ENCODE results near the gene NOC2L.
A peak's percentile ranks its signal among the peaks of the same experiment; 100 is the strongest.
"Not testable (repeated sequence)": the region's sequence is repeated elsewhere in the genome, so short reads cannot be mapped to it uniquely, and the experiment has no call there.

The NOC2L gene

GRCh38 chr1:904310-904950 lies 54.6 kb downstream of the NOC2L start:
- peak; percentile 81 for DNase-seq (ENCODE audit: low read depth)

- no peak for DNase-seq (ENCODE audit: low read depth)
These were observed 55.3 kb downstream of the NOC2L start for GRCh38 chr1:903721-904271.

GRCh38 chr1:903305-903704 lies 55.8 kb downstream of the NOC2L start:
- DNase-seq (ENCODE audit: low read depth) = no peak

GRCh38 chr1:902802-903201 lies 56.3 kb downstream of the NOC2L start:
- DNase-seq (ENCODE audit: low read depth) = no peak

GRCh38 chr1:901108-901859 lies 57.8 kb downstream of the NOC2L start:
- DNase-seq (ENCODE audit: low read depth) = no peak

GRCh38 chr1:899636-900317 lies 59.3 kb downstream of the NOC2L start:
- DNase-seq (ENCODE audit: low read depth) = no peak

GRCh38 chr1:897951-898350 lies 61.1 kb downstream of the NOC2L start:
- not testable (repeated sequence) for DNase-seq (ENCODE audit: low read depth)

GRCh38 chr1:897226-897625 lies 61.8 kb downstream of the NOC2L start:
- DNase-seq (ENCODE audit: low read depth) = no peak

Measured in stimulated activated CD8-positive, alpha-beta memory T cell treated with anti-CD3 and anti-CD28 coated beads, Interleukin-12 subunit alpha, Interleukin-12 subunit beta, amount 100 ng/mL, for 4 hours (primary cell).